DND-41 (cell line): ENCODE results near the gene BPIFB6.

Experiments used
- EZH2 ChIP-seq: IDR thresholded peaks from 3 replicates; pipeline ENCODE4 v1.6.1; 2012; ENCODE audit warnings: borderline replicate concordance, low read depth, mild to moderate bottlenecking, moderate library complexity, low read length, inconsistent platforms; ENCODE audit not compliant: severe bottlenecking
- TF ChIP-seq, protein P1 (sequence below): IDR thresholded peaks from 2 replicates; pipeline ENCODE4 v1.5.1; 2012; ENCODE audit warnings: borderline replicate concordance, low read length, moderate library complexity, mild to moderate bottlenecking; ENCODE audit not compliant: poor library complexity, severe bottlenecking; ENCODE audit errors: extremely low read depth

GRCh38 chr20:33010674-33011449, 20.6 kb upstream of the BPIFB6 start:
- no peak for TF ChIP-seq EZH2
- TF ChIP-seq, protein P1, sequence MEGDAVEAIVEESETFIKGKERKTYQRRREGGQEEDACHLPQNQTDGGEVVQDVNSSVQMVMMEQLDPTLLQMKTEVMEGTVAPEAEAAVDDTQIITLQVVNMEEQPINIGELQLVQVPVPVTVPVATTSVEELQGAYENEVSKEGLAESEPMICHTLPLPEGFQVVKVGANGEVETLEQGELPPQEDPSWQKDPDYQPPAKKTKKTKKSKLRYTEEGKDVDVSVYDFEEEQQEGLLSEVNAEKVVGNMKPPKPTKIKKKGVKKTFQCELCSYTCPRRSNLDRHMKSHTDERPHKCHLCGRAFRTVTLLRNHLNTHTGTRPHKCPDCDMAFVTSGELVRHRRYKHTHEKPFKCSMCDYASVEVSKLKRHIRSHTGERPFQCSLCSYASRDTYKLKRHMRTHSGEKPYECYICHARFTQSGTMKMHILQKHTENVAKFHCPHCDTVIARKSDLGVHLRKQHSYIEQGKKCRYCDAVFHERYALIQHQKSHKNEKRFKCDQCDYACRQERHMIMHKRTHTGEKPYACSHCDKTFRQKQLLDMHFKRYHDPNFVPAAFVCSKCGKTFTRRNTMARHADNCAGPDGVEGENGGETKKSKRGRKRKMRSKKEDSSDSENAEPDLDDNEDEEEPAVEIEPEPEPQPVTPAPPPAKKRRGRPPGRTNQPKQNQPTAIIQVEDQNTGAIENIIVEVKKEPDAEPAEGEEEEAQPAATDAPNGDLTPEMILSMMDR: no peak
